H1 (cell line): Measurements from ENCODE around the gene TAF6. TPM values are rescaled to one million over a fixed set of nuclear protein-coding genes. Genes with fewer than 3 reads are reported as not detected.

Source experiments
- JUND ChIP-seq: IDR thresholded peaks from 2 replicates; pipeline ENCODE4 v1.6.1; 2011; ENCODE audit warnings: mild to moderate bottlenecking, improper control_type of control experiment, low read length
- NANOG ChIP-seq: IDR thresholded peaks from 2 replicates; pipeline ENCODE4 v1.6.1; 2011; ENCODE audit warnings: low read length, low read depth, mild to moderate bottlenecking, inconsistent platforms; ENCODE audit not compliant: insufficient read depth, poor library complexity, severe bottlenecking
- polyA plus RNA-seq, 7 experiments: library from polyadenylated mRNA; depleted of rRNA in 3 of 7; stranded (reverse) in 5 of 7; unstranded in 2 of 7; fragments of >200 nt in 5 of 7; fragments of 200-250 nt in 2 of 7; gene quantifications; 1 replicate in 5 of 7; 2 replicates in 1 of 7; 4 replicates in 1 of 7; pipeline versions ENCODE4 v1.2.1 to v1.2.3, GENCODE V29; 2011 to 2013; ENCODE audit warnings: missing spikeins in 2 of 7, mixed read lengths in 2 of 7
- total RNA-seq: library from RNA; stranded (reverse); fragmentation: NEBNext Ultra II Directional; extraction: Animal tissue kit (Norgen Biotek cat#: 25700); gene quantifications from 2 replicates; pipeline ENCODE4 v1.2.1, GENCODE V29; 2021
- TF ChIP-seq, protein P1 (sequence below): fragments of 300-600 bp; sonication (generic); IDR thresholded peaks from 2 replicates; pipeline ENCODE4 v1.7.1; 2012; ENCODE audit warnings: low read length, moderate library complexity, mild to moderate bottlenecking, inconsistent platforms; ENCODE audit not compliant: insufficient replicate concordance
- TF ChIP-seq, protein P2 (sequence below): IDR thresholded peaks from 2 replicates; pipeline ENCODE4 v1.6.1; 2012; ENCODE audit warnings: low read length, inconsistent platforms

TAF6 gene
- total and polyA plus RNA-seq, 2 of the 8 experiments (the other 6 are each of a cell fraction or from before 2014, with no cell fraction given): 66.7 to 101 TPM

DNA sequence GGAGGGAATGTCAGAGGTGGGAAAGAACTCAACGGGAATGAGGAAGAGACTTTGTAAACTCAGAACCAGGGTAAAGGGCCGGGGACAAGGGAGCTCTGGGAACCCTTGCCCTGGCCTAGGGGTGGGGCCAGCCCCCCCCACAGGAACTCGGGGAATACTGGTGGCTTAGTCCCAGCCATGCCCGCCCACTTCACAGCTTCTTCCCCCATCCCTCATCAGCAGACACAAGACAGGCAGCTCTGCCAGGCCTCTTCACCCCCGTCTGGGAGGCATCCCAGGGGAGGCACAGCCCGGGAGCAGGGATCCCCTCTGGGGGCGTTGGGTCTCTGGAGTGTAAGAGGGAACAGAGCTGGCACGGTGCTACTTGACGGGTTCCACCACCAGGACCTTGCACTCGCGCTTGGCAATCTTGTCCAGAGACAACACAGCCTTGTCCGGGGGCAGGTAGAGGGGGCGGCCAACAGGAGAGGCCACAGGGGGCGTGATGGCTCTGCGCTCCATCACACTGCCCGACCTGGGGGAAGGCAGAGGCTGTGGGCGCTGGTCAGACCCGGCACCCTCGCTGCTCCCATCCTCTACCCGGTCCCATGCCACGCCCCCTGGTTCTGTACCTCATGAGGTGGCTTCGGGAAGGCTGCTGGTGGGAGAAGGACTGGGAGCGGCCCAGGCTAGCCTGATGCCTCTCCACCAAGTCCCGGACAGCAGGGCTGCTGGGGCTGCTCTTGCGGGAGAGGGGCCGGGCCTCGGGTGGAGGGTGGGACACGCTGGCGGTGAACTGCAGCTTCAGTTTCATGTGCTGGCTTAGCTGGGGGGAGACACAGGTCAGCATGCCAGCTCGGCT, 35.7 kb upstream of the TAF6 start (continued):
- TF ChIP-seq, protein P1, sequence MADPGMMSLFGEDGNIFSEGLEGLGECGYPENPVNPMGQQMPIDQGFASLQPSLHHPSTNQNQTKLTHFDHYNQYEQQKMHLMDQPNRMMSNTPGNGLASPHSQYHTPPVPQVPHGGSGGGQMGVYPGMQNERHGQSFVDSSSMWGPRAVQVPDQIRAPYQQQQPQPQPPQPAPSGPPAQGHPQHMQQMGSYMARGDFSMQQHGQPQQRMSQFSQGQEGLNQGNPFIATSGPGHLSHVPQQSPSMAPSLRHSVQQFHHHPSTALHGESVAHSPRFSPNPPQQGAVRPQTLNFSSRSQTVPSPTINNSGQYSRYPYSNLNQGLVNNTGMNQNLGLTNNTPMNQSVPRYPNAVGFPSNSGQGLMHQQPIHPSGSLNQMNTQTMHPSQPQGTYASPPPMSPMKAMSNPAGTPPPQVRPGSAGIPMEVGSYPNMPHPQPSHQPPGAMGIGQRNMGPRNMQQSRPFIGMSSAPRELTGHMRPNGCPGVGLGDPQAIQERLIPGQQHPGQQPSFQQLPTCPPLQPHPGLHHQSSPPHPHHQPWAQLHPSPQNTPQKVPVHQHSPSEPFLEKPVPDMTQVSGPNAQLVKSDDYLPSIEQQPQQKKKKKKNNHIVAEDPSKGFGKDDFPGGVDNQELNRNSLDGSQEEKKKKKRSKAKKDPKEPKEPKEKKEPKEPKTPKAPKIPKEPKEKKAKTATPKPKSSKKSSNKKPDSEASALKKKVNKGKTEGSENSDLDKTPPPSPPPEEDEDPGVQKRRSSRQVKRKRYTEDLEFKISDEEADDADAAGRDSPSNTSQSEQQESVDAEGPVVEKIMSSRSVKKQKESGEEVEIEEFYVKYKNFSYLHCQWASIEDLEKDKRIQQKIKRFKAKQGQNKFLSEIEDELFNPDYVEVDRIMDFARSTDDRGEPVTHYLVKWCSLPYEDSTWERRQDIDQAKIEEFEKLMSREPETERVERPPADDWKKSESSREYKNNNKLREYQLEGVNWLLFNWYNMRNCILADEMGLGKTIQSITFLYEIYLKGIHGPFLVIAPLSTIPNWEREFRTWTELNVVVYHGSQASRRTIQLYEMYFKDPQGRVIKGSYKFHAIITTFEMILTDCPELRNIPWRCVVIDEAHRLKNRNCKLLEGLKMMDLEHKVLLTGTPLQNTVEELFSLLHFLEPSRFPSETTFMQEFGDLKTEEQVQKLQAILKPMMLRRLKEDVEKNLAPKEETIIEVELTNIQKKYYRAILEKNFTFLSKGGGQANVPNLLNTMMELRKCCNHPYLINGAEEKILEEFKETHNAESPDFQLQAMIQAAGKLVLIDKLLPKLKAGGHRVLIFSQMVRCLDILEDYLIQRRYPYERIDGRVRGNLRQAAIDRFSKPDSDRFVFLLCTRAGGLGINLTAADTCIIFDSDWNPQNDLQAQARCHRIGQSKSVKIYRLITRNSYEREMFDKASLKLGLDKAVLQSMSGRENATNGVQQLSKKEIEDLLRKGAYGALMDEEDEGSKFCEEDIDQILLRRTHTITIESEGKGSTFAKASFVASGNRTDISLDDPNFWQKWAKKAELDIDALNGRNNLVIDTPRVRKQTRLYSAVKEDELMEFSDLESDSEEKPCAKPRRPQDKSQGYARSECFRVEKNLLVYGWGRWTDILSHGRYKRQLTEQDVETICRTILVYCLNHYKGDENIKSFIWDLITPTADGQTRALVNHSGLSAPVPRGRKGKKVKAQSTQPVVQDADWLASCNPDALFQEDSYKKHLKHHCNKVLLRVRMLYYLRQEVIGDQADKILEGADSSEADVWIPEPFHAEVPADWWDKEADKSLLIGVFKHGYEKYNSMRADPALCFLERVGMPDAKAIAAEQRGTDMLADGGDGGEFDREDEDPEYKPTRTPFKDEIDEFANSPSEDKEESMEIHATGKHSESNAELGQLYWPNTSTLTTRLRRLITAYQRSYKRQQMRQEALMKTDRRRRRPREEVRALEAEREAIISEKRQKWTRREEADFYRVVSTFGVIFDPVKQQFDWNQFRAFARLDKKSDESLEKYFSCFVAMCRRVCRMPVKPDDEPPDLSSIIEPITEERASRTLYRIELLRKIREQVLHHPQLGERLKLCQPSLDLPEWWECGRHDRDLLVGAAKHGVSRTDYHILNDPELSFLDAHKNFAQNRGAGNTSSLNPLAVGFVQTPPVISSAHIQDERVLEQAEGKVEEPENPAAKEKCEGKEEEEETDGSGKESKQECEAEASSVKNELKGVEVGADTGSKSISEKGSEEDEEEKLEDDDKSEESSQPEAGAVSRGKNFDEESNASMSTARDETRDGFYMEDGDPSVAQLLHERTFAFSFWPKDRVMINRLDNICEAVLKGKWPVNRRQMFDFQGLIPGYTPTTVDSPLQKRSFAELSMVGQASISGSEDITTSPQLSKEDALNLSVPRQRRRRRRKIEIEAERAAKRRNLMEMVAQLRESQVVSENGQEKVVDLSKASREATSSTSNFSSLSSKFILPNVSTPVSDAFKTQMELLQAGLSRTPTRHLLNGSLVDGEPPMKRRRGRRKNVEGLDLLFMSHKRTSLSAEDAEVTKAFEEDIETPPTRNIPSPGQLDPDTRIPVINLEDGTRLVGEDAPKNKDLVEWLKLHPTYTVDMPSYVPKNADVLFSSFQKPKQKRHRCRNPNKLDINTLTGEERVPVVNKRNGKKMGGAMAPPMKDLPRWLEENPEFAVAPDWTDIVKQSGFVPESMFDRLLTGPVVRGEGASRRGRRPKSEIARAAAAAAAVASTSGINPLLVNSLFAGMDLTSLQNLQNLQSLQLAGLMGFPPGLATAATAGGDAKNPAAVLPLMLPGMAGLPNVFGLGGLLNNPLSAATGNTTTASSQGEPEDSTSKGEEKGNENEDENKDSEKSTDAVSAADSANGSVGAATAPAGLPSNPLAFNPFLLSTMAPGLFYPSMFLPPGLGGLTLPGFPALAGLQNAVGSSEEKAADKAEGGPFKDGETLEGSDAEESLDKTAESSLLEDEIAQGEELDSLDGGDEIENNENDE: no peak
- TF ChIP-seq JUND (no peak), NANOG (no peak)
- TF ChIP-seq, protein P2, sequence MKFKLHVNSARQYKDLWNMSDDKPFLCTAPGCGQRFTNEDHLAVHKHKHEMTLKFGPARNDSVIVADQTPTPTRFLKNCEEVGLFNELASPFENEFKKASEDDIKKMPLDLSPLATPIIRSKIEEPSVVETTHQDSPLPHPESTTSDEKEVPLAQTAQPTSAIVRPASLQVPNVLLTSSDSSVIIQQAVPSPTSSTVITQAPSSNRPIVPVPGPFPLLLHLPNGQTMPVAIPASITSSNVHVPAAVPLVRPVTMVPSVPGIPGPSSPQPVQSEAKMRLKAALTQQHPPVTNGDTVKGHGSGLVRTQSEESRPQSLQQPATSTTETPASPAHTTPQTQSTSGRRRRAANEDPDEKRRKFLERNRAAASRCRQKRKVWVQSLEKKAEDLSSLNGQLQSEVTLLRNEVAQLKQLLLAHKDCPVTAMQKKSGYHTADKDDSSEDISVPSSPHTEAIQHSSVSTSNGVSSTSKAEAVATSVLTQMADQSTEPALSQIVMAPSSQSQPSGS: no peak
